Loucy (cell line): ENCODE results near the gene MAPK1.
"Not testable (repeated sequence)": the region's sequence is repeated elsewhere in the genome, so short reads cannot be mapped to it uniquely, and the experiment has no call there.

Source experiments
- H2AFZ ChIP-seq: fragments of 200-600 bp; sonication (generic); 2 replicates; pipeline ENCODE4 v1.6.0; 2016; ENCODE audit warnings: antibody characterized with exemption, mild to moderate bottlenecking, low read length, moderate library complexity
- H3F3A ChIP-seq: fragments of 200-600 bp; 2 replicates; pipeline ENCODE4 v1.6.0; 2016; ENCODE audit warnings: antibody characterized with exemption, low read depth, mild to moderate bottlenecking
- H3K27me3 ChIP-seq: fragments of 200-600 bp; sonication (generic); 2 replicates; pipeline ENCODE4 v1.6.1; 2014; ENCODE audit warnings: low read length, mild to moderate bottlenecking; ENCODE audit not compliant: insufficient read depth, poor library complexity, severe bottlenecking
- H3K36me3 ChIP-seq: fragments of 200-600 bp; sonication (generic); 2 replicates; pipeline ENCODE4 v1.6.1; 2016; ENCODE audit warnings: low read length; ENCODE audit not compliant: insufficient read depth
- H3K4me1 ChIP-seq: fragments of 200-600 bp; sonication (generic); 2 replicates; pipeline ENCODE4 v1.5.1; 2014; ENCODE audit warnings: low read length, mild to moderate bottlenecking; ENCODE audit not compliant: insufficient read depth, poor library complexity, severe bottlenecking
- H3K4me2 ChIP-seq: fragments of 200-600 bp; sonication (generic); 2 replicates; pipeline ENCODE4 v1.6.0; 2014; ENCODE audit warnings: antibody characterized with exemption, low read length, low read depth, mild to moderate bottlenecking; ENCODE audit not compliant: poor library complexity, severe bottlenecking
- H3K4me3 ChIP-seq: fragments of 200-600 bp; sonication (generic); 2 replicates; pipeline ENCODE4 v1.5.1; 2014; ENCODE audit warnings: low read length, mild to moderate bottlenecking, mixed read lengths; ENCODE audit not compliant: poor library complexity, severe bottlenecking
- H3K79me2 ChIP-seq: fragments of 200-600 bp; sonication (generic); 2 replicates; pipeline ENCODE4 v1.6.1; 2014; ENCODE audit warnings: low read length; ENCODE audit not compliant: insufficient read depth
- H3K9ac ChIP-seq: fragments of 200-600 bp; sonication (generic); 2 replicates; pipeline ENCODE4 v1.6.0; 2014; ENCODE audit warnings: mild to moderate bottlenecking, low read depth, low read length, moderate library complexity; ENCODE audit not compliant: poor library complexity, severe bottlenecking
- H3K9me2 ChIP-seq: fragments of 200-600 bp; sonication (generic); replicated peaks from 2 replicates; pipeline ENCODE4 v1.6.1; 2016; ENCODE audit warnings: low read depth, low read length, mixed read lengths
- H3K9me3 ChIP-seq: fragments of 200-600 bp; sonication (generic); 2 replicates; pipeline ENCODE4 v1.6.1; 2014; ENCODE audit warnings: mild to moderate bottlenecking, antibody characterized with exemption, low read length, low read depth; ENCODE audit not compliant: insufficient read depth
- H4K20me1 ChIP-seq: fragments of 200-600 bp; sonication (generic); 2 replicates; pipeline ENCODE4 v1.6.0; 2014; ENCODE audit warnings: antibody characterized with exemption, low read length, mild to moderate bottlenecking; ENCODE audit not compliant: insufficient read depth, poor library complexity, severe bottlenecking
- EZH2phosphoT487 ChIP-seq: fragments of 200-600 bp; IDR thresholded peaks from 2 replicates; pipeline ENCODE4 v1.6.1; 2018; ENCODE audit warnings: antibody characterized with exemption, mild to moderate bottlenecking, moderate library complexity, borderline replicate concordance
- TF ChIP-seq, protein P1 (sequence below): fragments of 200-600 bp; sonication (generic); conservative IDR thresholded peaks from 2 replicates; pipeline ENCODE4 v1.5.1; 2014; ENCODE audit warnings: mild to moderate bottlenecking, antibody characterized with exemption, low read length

Gene MAPK1

DNA sequence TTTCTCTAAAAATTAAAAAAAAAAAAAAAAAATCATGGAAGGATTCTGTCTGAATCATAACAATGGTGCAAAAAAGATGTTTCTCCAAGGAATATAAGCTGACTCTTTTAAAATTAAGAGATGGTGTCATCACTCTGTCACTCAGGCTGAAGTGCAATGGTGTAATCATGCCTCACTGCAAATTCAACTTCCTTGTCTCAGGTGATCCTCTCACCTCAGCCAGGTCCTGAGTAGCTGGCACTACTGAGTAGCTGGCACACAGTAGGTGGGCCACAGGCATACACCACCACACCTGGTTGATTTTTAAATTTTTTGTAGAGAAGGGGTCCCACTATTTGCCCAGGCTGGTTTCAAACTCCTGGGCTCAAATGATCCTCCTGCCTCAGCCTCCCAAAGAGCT lies 77.1 kb downstream of the MAPK1 start:
- no peak overlapping the region for H2AFZ ChIP-seq
- no peaks in the 10 kb centered on the region for H3F3A ChIP-seq
- H3K4me1 ChIP-seq, result no peaks in the 10 kb centered on the region
- TF ChIP-seq EZH2phosphoT487, result no peak
- TF ChIP-seq, protein P1, sequence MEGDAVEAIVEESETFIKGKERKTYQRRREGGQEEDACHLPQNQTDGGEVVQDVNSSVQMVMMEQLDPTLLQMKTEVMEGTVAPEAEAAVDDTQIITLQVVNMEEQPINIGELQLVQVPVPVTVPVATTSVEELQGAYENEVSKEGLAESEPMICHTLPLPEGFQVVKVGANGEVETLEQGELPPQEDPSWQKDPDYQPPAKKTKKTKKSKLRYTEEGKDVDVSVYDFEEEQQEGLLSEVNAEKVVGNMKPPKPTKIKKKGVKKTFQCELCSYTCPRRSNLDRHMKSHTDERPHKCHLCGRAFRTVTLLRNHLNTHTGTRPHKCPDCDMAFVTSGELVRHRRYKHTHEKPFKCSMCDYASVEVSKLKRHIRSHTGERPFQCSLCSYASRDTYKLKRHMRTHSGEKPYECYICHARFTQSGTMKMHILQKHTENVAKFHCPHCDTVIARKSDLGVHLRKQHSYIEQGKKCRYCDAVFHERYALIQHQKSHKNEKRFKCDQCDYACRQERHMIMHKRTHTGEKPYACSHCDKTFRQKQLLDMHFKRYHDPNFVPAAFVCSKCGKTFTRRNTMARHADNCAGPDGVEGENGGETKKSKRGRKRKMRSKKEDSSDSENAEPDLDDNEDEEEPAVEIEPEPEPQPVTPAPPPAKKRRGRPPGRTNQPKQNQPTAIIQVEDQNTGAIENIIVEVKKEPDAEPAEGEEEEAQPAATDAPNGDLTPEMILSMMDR, result no peak
- no peaks in the 10 kb centered on the region for H3K9me3 ChIP-seq
- no peak overlapping the region for H3K4me3 ChIP-seq
- H3K9me2 ChIP-seq, result no peaks in the 10 kb centered on the region
- no peak overlapping the region for H3K4me2 ChIP-seq
- H3K79me2 ChIP-seq, result no peaks in the 10 kb centered on the region
- no peak overlapping the region for H3K9ac ChIP-seq
- H3K27me3 ChIP-seq, result no peaks in the 10 kb centered on the region
- H3K36me3 ChIP-seq, result peaks cover 49% of the 10 kb centered on the region; the same call in 1 of the 2 replicates
- H4K20me1 ChIP-seq, result no peaks in the 10 kb centered on the region

DNA sequence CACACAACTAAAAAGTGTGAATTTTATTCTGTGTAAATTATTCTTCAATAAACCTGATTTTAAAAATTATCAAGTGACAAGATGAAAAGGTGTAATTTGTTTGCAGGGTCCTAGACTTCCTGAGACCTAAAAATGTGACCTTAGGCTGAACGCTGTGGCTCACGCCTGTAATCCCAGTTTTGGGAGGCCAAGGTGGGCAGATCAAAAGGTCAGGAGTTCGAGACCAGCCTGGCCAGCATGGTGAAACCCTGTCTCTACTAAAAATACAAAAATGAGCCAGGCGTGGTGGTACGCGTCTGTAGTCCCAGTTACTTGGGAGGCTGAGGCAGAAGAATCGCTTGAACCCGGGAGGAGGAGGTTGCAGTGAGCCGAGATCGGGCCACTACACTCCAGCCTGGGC lies 79.9 kb downstream of the MAPK1 start:
- H3K79me2 ChIP-seq, H2AFZ ChIP-seq: not testable (repeated sequence)
- H3K36me3 ChIP-seq, result peaks cover 56% of the 10 kb centered on the region; the same call in 1 of the 2 replicates

DNA sequence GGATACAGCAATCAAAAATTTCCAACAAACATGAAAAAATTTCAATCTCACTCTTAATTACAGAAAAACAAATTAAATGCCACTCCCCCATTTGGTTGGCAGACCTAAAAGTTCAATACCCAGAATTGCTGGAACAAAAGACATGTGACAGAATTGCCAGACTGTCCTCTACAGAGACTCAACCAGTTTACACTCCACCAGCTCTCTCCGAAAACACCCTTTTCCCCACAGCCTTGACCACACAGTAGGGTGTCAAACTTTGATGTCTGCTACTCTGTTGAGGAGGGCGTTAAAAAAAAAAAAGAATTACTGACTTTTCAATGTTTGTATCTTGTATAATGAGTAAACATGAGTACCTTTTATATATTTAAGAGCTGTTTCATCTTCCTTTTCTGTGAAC lies 87.2 kb downstream of the MAPK1 start:
- Histone ChIP-seq H3K4me1 (no peaks in the 10 kb centered on the region), H3F3A (no peaks in the 10 kb centered on the region), H3K4me3 (no peak overlapping the region), H3K4me2 (no peak overlapping the region), H3K9ac (no peak overlapping the region), H3K79me2 (no peaks in the 10 kb centered on the region), H2AFZ (no peak overlapping the region), H3K9me3 (no peaks in the 10 kb centered on the region), H3K9me2 (no peaks in the 10 kb centered on the region), H3K27me3 (no peaks in the 10 kb centered on the region), H4K20me1 (no peaks in the 10 kb centered on the region), H3K36me3 (peaks cover 29% of the 10 kb centered on the region; the same call in 1 of the 2 replicates)
- TF ChIP-seq EZH2phosphoT487, result no peak
- TF ChIP-seq, protein P1, result no peak

More for the DNA sequence above, 79.9 kb downstream of the MAPK1 start:
- H3K27me3 ChIP-seq, H3K4me2 ChIP-seq, H3K4me1 ChIP-seq, H3K9me2 ChIP-seq, H3F3A ChIP-seq, H4K20me1 ChIP-seq, H3K4me3 ChIP-seq, H3K9ac ChIP-seq, H3K9me3 ChIP-seq: not testable (repeated sequence)

DNA sequence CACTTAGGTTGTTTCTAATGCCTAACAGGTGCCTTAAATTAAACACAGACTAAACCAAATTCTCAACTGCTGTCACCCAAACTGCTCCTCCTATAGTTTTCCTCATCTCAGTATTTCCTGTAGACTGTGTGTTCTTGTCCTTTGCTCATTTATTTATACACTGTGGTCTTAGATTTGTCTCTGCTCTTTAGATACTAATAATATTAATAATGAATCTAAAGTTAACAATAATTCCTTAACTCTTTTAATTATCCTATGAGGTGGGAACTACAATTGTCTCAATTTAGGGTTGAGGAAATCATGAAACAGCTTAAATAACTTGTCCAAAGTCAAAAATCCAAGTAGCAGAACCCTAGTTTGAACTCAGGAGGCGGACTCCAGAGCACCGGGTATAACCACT lies 88.0 kb downstream of the MAPK1 start:
- Histone ChIP-seq H3K4me2 (no peak overlapping the region), H3K9me2 (no peaks in the 10 kb centered on the region), H3K9ac (no peak overlapping the region), H2AFZ (no peak overlapping the region), H4K20me1 (no peaks in the 10 kb centered on the region), H3K9me3 (no peaks in the 10 kb centered on the region), H3K4me3 (no peak overlapping the region), H3F3A (no peaks in the 10 kb centered on the region), H3K79me2 (no peaks in the 10 kb centered on the region), H3K27me3 (no peaks in the 10 kb centered on the region), H3K4me1 (no peaks in the 10 kb centered on the region), H3K36me3 (peaks cover 21% of the 10 kb centered on the region; the same call in 1 of the 2 replicates)
- TF ChIP-seq EZH2phosphoT487, result no peak
- TF ChIP-seq, protein P1, result no peak
